ENCODE results near the gene PLXNC1.

GRCh38 chr12:94271351-94271750 is 123.0 kb downstream of the PLXNC1 start:
- no peak for TF ChIP-seq GATA2 (IDR thresholded peaks at IDR 0.05; ENCODE audit: low read depth, low read length)
- no peak for TF ChIP-seq GATA3 (IDR thresholded peaks at IDR 0.05; ENCODE audit: low read depth, low read length)
